Smooth muscle cell (in vitro differentiated cells): Measurements from ENCODE around the gene SFTPB. TPM values are rescaled to one million over a fixed set of nuclear protein-coding genes. Genes with fewer than 3 reads are reported as not detected.

Source experiments
- DNase-seq: peaks from one replicate; lab custom pipeline; 2025; ENCODE audit not compliant: unreplicated experiment; lab: John Stamatoyannopoulos, UW
- H2AFZ ChIP-seq: fragments of 200-600 bp; sonication (generic); 2 replicates; pipeline ENCODE4 v1.6.0; 2016; ENCODE audit warnings: antibody characterized with exemption, low read depth, mild to moderate bottlenecking
- H3F3A ChIP-seq: fragments of 200-600 bp; sonication (generic); 2 replicates; pipeline ENCODE4 v1.6.0; 2017; ENCODE audit warnings: antibody characterized with exemption, low read depth
- H3K27ac ChIP-seq: fragments of 200-600 bp; sonication (generic); 2 replicates; pipeline ENCODE4 v1.5.1; 2016; ENCODE audit warnings: low read depth, mild to moderate bottlenecking
- H3K27me3 ChIP-seq: fragments of 200-600 bp; sonication (generic); 2 replicates; pipeline ENCODE4 v1.6.1; 2016; ENCODE audit warnings: low read depth, mild to moderate bottlenecking
- H3K36me3 ChIP-seq: fragments of 200-600 bp; sonication (generic); 2 replicates; pipeline ENCODE4 v1.5.1; 2016; ENCODE audit warnings: low read depth
- H3K4me1 ChIP-seq: fragments of 200-600 bp; sonication (generic); 2 replicates; pipeline ENCODE4 v1.5.1; 2016; ENCODE audit warnings: low read depth
- H3K4me2 ChIP-seq: fragments of 200-600 bp; sonication (generic); 2 replicates; pipeline ENCODE4 v1.6.0; 2016; ENCODE audit warnings: mild to moderate bottlenecking
- H3K4me3 ChIP-seq: fragments of 200-600 bp; sonication (generic); 2 replicates; pipeline ENCODE4 v1.5.1; 2016; ENCODE audit warnings: mild to moderate bottlenecking
- H3K79me2 ChIP-seq: fragments of 200-600 bp; sonication (generic); 2 replicates; pipeline ENCODE4 v1.6.0; 2016; ENCODE audit warnings: low read depth, mild to moderate bottlenecking
- H3K9ac ChIP-seq: fragments of 200-600 bp; sonication (generic); 2 replicates; pipeline ENCODE4 v1.6.0; 2016; ENCODE audit warnings: low read depth
- H3K9me3 ChIP-seq: fragments of 200-600 bp; sonication (generic); replicated peaks from 2 replicates; pipeline ENCODE4 v1.5.1; 2016; ENCODE audit warnings: low read depth
- H4K20me1 ChIP-seq: fragments of 200-600 bp; sonication (generic); 2 replicates; pipeline ENCODE4 v1.6.0; 2016; ENCODE audit warnings: low read depth
- CTCF ChIP-seq: fragments of 200-600 bp; sonication (generic); IDR thresholded peaks from 2 replicates; pipeline ENCODE4 v1.5.1; 2017; ENCODE audit warnings: borderline replicate concordance, mild to moderate bottlenecking, antibody characterized with exemption; ENCODE audit not compliant: insufficient read depth, poor library complexity, severe bottlenecking
- WGBS: methylation state at CpG from one replicate; pipeline ENCODE4 v1.1.7; 2016; ENCODE audit warnings: low lambda C conversion rate; 5-methylcytosine and 5-hydroxymethylcytosine counted together
- polyA plus RNA-seq: library from polyadenylated mRNA; unstranded; fragments of >200 nt; fragmentation: Nextera tagmentation; extraction: Ambion mirVana; gene quantifications from 2 replicates; pipeline ENCODE4 v1.2.1, GENCODE V29; 2016
- total RNA-seq: library from RNA; depleted of rRNA; stranded (reverse); fragments of >200 nt; gene quantifications from 2 replicates; pipeline ENCODE4 v1.2.3, GENCODE V29; 2014

SFTPB gene
- total and polyA plus RNA-seq, 2 experiments from 2014 or later: not detected

- no peaks in the 10 kb centered on the region for H3K4me1 ChIP-seq
- 93% methylated on average over 9 of the region's 11 CpGs for WGBS
- no peak for TF ChIP-seq CTCF
- H3K4me2 ChIP-seq: no peak overlapping the region
- H4K20me1 ChIP-seq: no peaks in the 10 kb centered on the region
- H3K9ac ChIP-seq: no peak overlapping the region
- no peaks in the 10 kb centered on the region for H3F3A ChIP-seq
- H3K27me3 ChIP-seq: no peaks in the 10 kb centered on the region
- H3K36me3 ChIP-seq: no peaks in the 10 kb centered on the region
- no peak for DNase-seq
- H2AFZ ChIP-seq: no peak overlapping the region
- H3K4me3 ChIP-seq: no peak overlapping the region
- no peaks in the 10 kb centered on the region for H3K79me2 ChIP-seq
- H3K9me3 ChIP-seq: no peaks in the 10 kb centered on the region
- H3K27ac ChIP-seq: no peak overlapping the region
These were observed 1.3 kb downstream of the SFTPB start for GRCh38 chr2:85666435-85667316.

GRCh38 chr2:85666016-85666415, 2.0 kb downstream of the SFTPB start:
- H3K27ac ChIP-seq: no peak overlapping the region

GRCh38 chr2:85665264-85665937, 2.6 kb downstream of the SFTPB start:
- no peaks in the 10 kb centered on the region for H3K27me3 ChIP-seq
- WGBS: 92% methylated on average over 11 of the region's 11 CpGs
- H3K27ac ChIP-seq: no peak overlapping the region
- no peak overlapping the region for H3K9ac ChIP-seq
- H4K20me1 ChIP-seq: no peaks in the 10 kb centered on the region
- no peaks in the 10 kb centered on the region for H3K4me1 ChIP-seq
- H3K36me3 ChIP-seq: no peaks in the 10 kb centered on the region
- no peak overlapping the region for H3K4me3 ChIP-seq
- no peak for DNase-seq
- no peak for TF ChIP-seq CTCF
- no peak overlapping the region for H3K4me2 ChIP-seq
- no peaks in the 10 kb centered on the region for H3F3A ChIP-seq
- no peaks in the 10 kb centered on the region for H3K9me3 ChIP-seq
- no peaks in the 10 kb centered on the region for H3K79me2 ChIP-seq
- no peak overlapping the region for H2AFZ ChIP-seq

More at GRCh38 chr2:85666016-85666415, 2.0 kb downstream of the SFTPB start:
- no peak for DNase-seq
- Histone ChIP-seq H2AFZ (no peak overlapping the region), H3K9me3 (no peaks in the 10 kb centered on the region), H3K79me2 (no peaks in the 10 kb centered on the region), H4K20me1 (no peaks in the 10 kb centered on the region), H3F3A (no peaks in the 10 kb centered on the region), H3K4me1 (no peaks in the 10 kb centered on the region), H3K4me3 (no peak overlapping the region), H3K9ac (no peak overlapping the region), H3K4me2 (no peak overlapping the region), H3K27me3 (no peaks in the 10 kb centered on the region), H3K36me3 (no peaks in the 10 kb centered on the region)
- 94% methylated on average over 6 of the region's 6 CpGs for WGBS
- no peak for TF ChIP-seq CTCF
